ENCODE measurements around the gene CCDC27. TPM values are rescaled to one million over a fixed set of nuclear protein-coding genes. Genes with fewer than 3 reads are reported as not detected.
A peak's percentile ranks its signal among the peaks of the same experiment; 100 is the strongest.

CCDC27 gene
- total RNA-seq, 1 donor from 2014 or later, result not detected

- DNase-seq (ENCODE audit: low read depth in 2 of 2), result no peak
Observed at GRCh38 chr1:3774946-3775489, 22.8 kb downstream of the CCDC27 start.

GRCh38 chr1:3775490-3776230, 23.4 kb downstream of the CCDC27 start:
- DNase-seq (ENCODE audit: low read depth in 2 of 2), result peak; percentile 34 to 59

- no peak for DNase-seq (ENCODE audit: low read depth in 2 of 2)
Observed at GRCh38 chr1:3776231-3776961, 24.1 kb downstream of the CCDC27 start.

- no peak for DNase-seq (ENCODE audit: low read depth in 2 of 2)
Observed at GRCh38 chr1:3777078-3777547, 24.9 kb downstream of the CCDC27 start.

GRCh38 chr1:3777647-3778589, 25.7 kb downstream of the CCDC27 start:
- no peak for DNase-seq (ENCODE audit: low read depth in 2 of 2)

- no peak for DNase-seq (ENCODE audit: low read depth in 2 of 2)
Observed at GRCh38 chr1:3778590-3779264, 26.5 kb downstream of the CCDC27 start.

- no peak for DNase-seq (ENCODE audit: low read depth in 2 of 2)
Observed at GRCh38 chr1:3779265-3779911, 27.1 kb downstream of the CCDC27 start.

GRCh38 chr1:3779912-3780416, 27.7 kb downstream of the CCDC27 start:
- no peak for DNase-seq (ENCODE audit: low read depth in 2 of 2)

- DNase-seq (ENCODE audit: low read depth in 2 of 2), result no peak
Observed at GRCh38 chr1:3780901-3781300, 28.7 kb downstream of the CCDC27 start.

- DNase-seq (ENCODE audit: low read depth in 2 of 2), result no peak
Observed at GRCh38 chr1:3783651-3784474, 31.6 kb downstream of the CCDC27 start.

GRCh38 chr1:3785045-3785444, 32.8 kb downstream of the CCDC27 start:
- no peak for DNase-seq (ENCODE audit: low read depth in 2 of 2)

- peak in 1 of 2 donors; percentile 33 for DNase-seq (ENCODE audit: low read depth in 2 of 2)
Observed at GRCh38 chr1:3785456-3786157, 33.4 kb downstream of the CCDC27 start.

- DNase-seq (ENCODE audit: low read depth in 2 of 2), result no peak
Observed at GRCh38 chr1:3786468-3787348, 34.5 kb downstream of the CCDC27 start.

- DNase-seq (ENCODE audit: low read depth in 2 of 2), result no peak
Observed at GRCh38 chr1:3787349-3787715, 35.1 kb downstream of the CCDC27 start.

- DNase-seq (ENCODE audit: low read depth in 2 of 2), result no peak
Observed at GRCh38 chr1:3787745-3788605, 35.7 kb downstream of the CCDC27 start.

- no peak for DNase-seq (ENCODE audit: low read depth in 2 of 2)
Observed at GRCh38 chr1:3788756-3789420, 36.6 kb downstream of the CCDC27 start.
